H1 (cell line): ENCODE data around the gene KLHDC1.

Experiments
- EP300 ChIP-seq, 2 experiments: IDR thresholded peaks; 1 replicate in 1 of 2; 2 replicates in 1 of 2; pipeline ENCODE4 v1.6.1; 2011 to 2012; ENCODE audit warnings: low read depth in 2 of 2, low read length in 2 of 2, mild to moderate bottlenecking in 2 of 2, borderline replicate concordance in 1 of 2, inconsistent platforms in 1 of 2, moderate library complexity in 1 of 2
- EZH2 ChIP-seq: fragments of 200-600 bp; sonication (generic); IDR thresholded peaks from 2 replicates; pipeline ENCODE4 v1.7.1; 2012; ENCODE audit warnings: low read depth, mild to moderate bottlenecking, moderate library complexity, low read length, inconsistent platforms; ENCODE audit not compliant: severe bottlenecking
- GABPA ChIP-seq: IDR thresholded peaks from 2 replicates; pipeline ENCODE4 v1.6.1; 2011; ENCODE audit warnings: mild to moderate bottlenecking, low read length, moderate library complexity, borderline replicate concordance; ENCODE audit not compliant: insufficient read depth
- HDAC2 ChIP-seq, 2 experiments: fragments of 300-600 bp in 1 of 2; sonication (generic) in 1 of 2; IDR thresholded peaks; 2 replicates each; pipeline ENCODE4 v1.6.1; 2011 to 2012; ENCODE audit warnings: low read depth in 2 of 2, low read length in 2 of 2, mild to moderate bottlenecking in 2 of 2, moderate library complexity in 2 of 2, borderline replicate concordance in 1 of 2, inconsistent platforms in 1 of 2
- HDAC6 ChIP-seq: IDR thresholded peaks from one replicate; pipeline ENCODE4 v1.7.1; 2012; ENCODE audit warnings: low read depth, mild to moderate bottlenecking, inconsistent platforms, low read length, moderate library complexity
- JUND ChIP-seq: IDR thresholded peaks from 2 replicates; pipeline ENCODE4 v1.6.1; 2011; ENCODE audit warnings: mild to moderate bottlenecking, improper control_type of control experiment, low read length
- POLR2A ChIP-seq, 2 experiments: IDR thresholded peaks; 1 replicate in 1 of 2; 2 replicates in 1 of 2; pipeline ENCODE4 v1.6.1; 2011; ENCODE audit warnings: low read depth in 2 of 2, low read length in 2 of 2, mild to moderate bottlenecking in 2 of 2; ENCODE audit errors: control extremely low read depth in 1 of 2
- POLR2AphosphoS5 ChIP-seq: IDR thresholded peaks from 2 replicates; pipeline ENCODE4 v1.6.1; 2011; ENCODE audit warnings: low read depth, low read length
- RBBP5 ChIP-seq: IDR thresholded peaks from 2 replicates; pipeline ENCODE4 v1.7.1; 2012; ENCODE audit warnings: low read depth, mild to moderate bottlenecking, inconsistent platforms, low read length, moderate library complexity, borderline replicate concordance
- SRF ChIP-seq: IDR thresholded peaks from 2 replicates; pipeline ENCODE4 v1.6.1; 2011; ENCODE audit warnings: mild to moderate bottlenecking, low read depth, low read length, moderate library complexity
- TAF1 ChIP-seq: IDR thresholded peaks from 2 replicates; pipeline ENCODE4 v1.6.1; 2011; ENCODE audit warnings: mild to moderate bottlenecking, low read depth, low read length
- TF ChIP-seq, protein P1 (sequence below), 3 experiments: IDR thresholded peaks; 1 replicate in 2 of 3; 2 replicates in 1 of 3; pipeline versions ENCODE4 v1.5.1 to v1.6.1; 2011; ENCODE audit warnings: low read length in 3 of 3, mild to moderate bottlenecking in 3 of 3, inconsistent platforms in 2 of 3, low read depth in 1 of 3, moderate library complexity in 1 of 3; ENCODE audit not compliant: insufficient read depth in 1 of 3; ENCODE audit errors: control extremely low read depth in 1 of 3
- TF ChIP-seq, protein P2 (sequence below): IDR thresholded peaks from 2 replicates; pipeline ENCODE4 v1.6.1; 2012; ENCODE audit warnings: low read length, inconsistent platforms
- TF ChIP-seq, protein P3 (sequence below): IDR thresholded peaks from 2 replicates; pipeline ENCODE4 v1.6.1; 2012; ENCODE audit warnings: inconsistent platforms

DNA sequence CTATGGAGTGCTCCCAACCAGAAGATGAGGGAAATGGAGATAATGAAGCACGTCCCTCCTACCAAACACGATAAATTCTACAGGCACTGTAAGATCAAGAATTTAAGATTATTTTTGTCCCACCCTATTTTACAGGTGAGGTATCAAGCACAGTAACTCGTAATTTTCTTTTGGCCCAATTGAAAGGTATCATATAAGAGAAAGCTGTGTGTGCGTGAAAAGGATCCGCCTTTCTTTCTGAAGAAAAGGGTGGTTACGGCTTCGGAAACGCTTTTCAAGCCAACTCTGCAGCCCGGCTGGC lies 74.3 kb downstream of the KLHDC1 start:
- TF ChIP-seq, protein P1, sequence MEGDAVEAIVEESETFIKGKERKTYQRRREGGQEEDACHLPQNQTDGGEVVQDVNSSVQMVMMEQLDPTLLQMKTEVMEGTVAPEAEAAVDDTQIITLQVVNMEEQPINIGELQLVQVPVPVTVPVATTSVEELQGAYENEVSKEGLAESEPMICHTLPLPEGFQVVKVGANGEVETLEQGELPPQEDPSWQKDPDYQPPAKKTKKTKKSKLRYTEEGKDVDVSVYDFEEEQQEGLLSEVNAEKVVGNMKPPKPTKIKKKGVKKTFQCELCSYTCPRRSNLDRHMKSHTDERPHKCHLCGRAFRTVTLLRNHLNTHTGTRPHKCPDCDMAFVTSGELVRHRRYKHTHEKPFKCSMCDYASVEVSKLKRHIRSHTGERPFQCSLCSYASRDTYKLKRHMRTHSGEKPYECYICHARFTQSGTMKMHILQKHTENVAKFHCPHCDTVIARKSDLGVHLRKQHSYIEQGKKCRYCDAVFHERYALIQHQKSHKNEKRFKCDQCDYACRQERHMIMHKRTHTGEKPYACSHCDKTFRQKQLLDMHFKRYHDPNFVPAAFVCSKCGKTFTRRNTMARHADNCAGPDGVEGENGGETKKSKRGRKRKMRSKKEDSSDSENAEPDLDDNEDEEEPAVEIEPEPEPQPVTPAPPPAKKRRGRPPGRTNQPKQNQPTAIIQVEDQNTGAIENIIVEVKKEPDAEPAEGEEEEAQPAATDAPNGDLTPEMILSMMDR (IDR thresholded peaks at IDR 0.05; ENCODE audit: control extremely low read depth in 1 of 3, insufficient read depth in 1 of 3, low read depth in 1 of 3, low read length in 3 of 3): no peak
- TF ChIP-seq, protein P2, sequence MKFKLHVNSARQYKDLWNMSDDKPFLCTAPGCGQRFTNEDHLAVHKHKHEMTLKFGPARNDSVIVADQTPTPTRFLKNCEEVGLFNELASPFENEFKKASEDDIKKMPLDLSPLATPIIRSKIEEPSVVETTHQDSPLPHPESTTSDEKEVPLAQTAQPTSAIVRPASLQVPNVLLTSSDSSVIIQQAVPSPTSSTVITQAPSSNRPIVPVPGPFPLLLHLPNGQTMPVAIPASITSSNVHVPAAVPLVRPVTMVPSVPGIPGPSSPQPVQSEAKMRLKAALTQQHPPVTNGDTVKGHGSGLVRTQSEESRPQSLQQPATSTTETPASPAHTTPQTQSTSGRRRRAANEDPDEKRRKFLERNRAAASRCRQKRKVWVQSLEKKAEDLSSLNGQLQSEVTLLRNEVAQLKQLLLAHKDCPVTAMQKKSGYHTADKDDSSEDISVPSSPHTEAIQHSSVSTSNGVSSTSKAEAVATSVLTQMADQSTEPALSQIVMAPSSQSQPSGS: no peak
- peak; percentile 44; the same call in 1 of the 2 replicates for TF ChIP-seq TAF1
- TF ChIP-seq JUND: no peak
- no peak for TF ChIP-seq HDAC6
- TF ChIP-seq, protein P3, sequence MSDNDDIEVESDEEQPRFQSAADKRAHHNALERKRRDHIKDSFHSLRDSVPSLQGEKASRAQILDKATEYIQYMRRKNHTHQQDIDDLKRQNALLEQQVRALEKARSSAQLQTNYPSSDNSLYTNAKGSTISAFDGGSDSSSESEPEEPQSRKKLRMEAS: no peak
- no peak for TF ChIP-seq POLR2AphosphoS5
- TF ChIP-seq EP300 (IDR thresholded peaks at IDR 0.05; ENCODE audit: borderline replicate concordance in 1 of 2, low read depth in 2 of 2, low read length in 2 of 2): no peak
- no peak for TF ChIP-seq RBBP5
- TF ChIP-seq EZH2: no peak
- no peak for TF ChIP-seq SRF
- TF ChIP-seq POLR2A (IDR thresholded peaks at IDR 0.05; ENCODE audit: control extremely low read depth in 1 of 2, low read depth in 2 of 2, low read length in 2 of 2): no peak
- TF ChIP-seq GABPA: no peak
- TF ChIP-seq HDAC2 (IDR thresholded peaks at IDR 0.05; ENCODE audit: borderline replicate concordance in 1 of 2, low read depth in 2 of 2, low read length in 2 of 2): no peak
